K562 (cell line): ENCODE results near the gene PRDM10. TPM values are rescaled to one million over a fixed set of nuclear protein-coding genes. Genes with fewer than 3 reads are reported as not detected.

Source experiments
- CBX1 ChIP-seq: sonication (generic); IDR thresholded peaks from 2 replicates; pipeline ENCODE4 v1.6.1; 2016; ENCODE audit warnings: antibody characterized with exemption, low read depth, mild to moderate bottlenecking
- CCNT2 ChIP-seq: IDR thresholded peaks from 2 replicates; pipeline ENCODE4 v1.6.1; 2011; ENCODE audit warnings: borderline replicate concordance, low read depth, mild to moderate bottlenecking, moderate library complexity, mixed read lengths, low read length; ENCODE audit not compliant: insufficient read length; ENCODE audit errors: extremely low read depth
- HDAC3 ChIP-seq: fragments of 450-650 bp; IDR thresholded peaks from 2 replicates; pipeline ENCODE4 v1.6.1; 2018; ENCODE audit warnings: borderline replicate concordance, mild to moderate bottlenecking, moderate library complexity; ENCODE audit not compliant: partially characterized antibody
- JUNB ChIP-seq: fragments of 450-650 bp; formaldehyde crosslinking; conservative IDR thresholded peaks from 2 replicates; pipeline ENCODE4 v1.4.0; 2020; ENCODE audit warnings: mild to moderate bottlenecking
- MCM2 ChIP-seq: fragments of 450-650 bp; IDR thresholded peaks from 2 replicates; pipeline ENCODE4 v1.6.1; 2017; ENCODE audit warnings: low read depth, mild to moderate bottlenecking
- MXI1 ChIP-seq: IDR thresholded peaks from 2 replicates; pipeline ENCODE4 v1.6.1; 2011; ENCODE audit warnings: low read depth, mild to moderate bottlenecking, improper control_type of control experiment, low read length
- NCOA4 ChIP-seq: fragments of 450-650 bp; IDR thresholded peaks from 2 replicates; pipeline ENCODE4 v1.6.1; 2018; ENCODE audit warnings: mild to moderate bottlenecking; ENCODE audit not compliant: partially characterized antibody
- PRMT5 ChIP-seq: sonication (generic); formaldehyde crosslinking; IDR thresholded peaks from 2 replicates; pipeline ENCODE4 v1.5.0; 2020; ENCODE audit warnings: missing genetic modification reagents
- PRPF4 ChIP-seq: fragments of 200-400 bp; formaldehyde crosslinking; IDR thresholded peaks from one replicate; pipeline ENCODE4 v1.6.1; 2017; ENCODE audit warnings: low read length, low read depth, mild to moderate bottlenecking; ENCODE audit not compliant: insufficient read depth, poor library complexity, severe bottlenecking
- PTTG1 ChIP-seq: fragments of 450-650 bp; IDR thresholded peaks from 2 replicates; pipeline ENCODE4 v1.6.1; 2016; ENCODE audit warnings: low read depth, mild to moderate bottlenecking, missing genetic modification characterization, missing compliant biosample characterization
- PYGO2 ChIP-seq: fragments of 450-650 bp; IDR thresholded peaks from 2 replicates; pipeline ENCODE4 v1.6.1; 2016; ENCODE audit warnings: mild to moderate bottlenecking, missing genetic modification characterization, moderate library complexity, missing compliant biosample characterization
- TCF7 ChIP-seq: sonication (generic); IDR thresholded peaks from 2 replicates; pipeline ENCODE4 v1.6.1; 2016; ENCODE audit warnings: antibody characterized with exemption, borderline replicate concordance
- TEAD1 ChIP-seq, 2 experiments: fragments of 450-650 bp in 1 of 2; sonication (generic) in 1 of 2; formaldehyde crosslinking; IDR thresholded peaks; 2 replicates each; pipeline versions ENCODE4 v1.4.0 to v1.8.0; 2020 to 2022; ENCODE audit warnings: mild to moderate bottlenecking in 2 of 2, missing genetic modification reagents in 1 of 2
- ZC3H8 ChIP-seq: fragments of 450-650 bp; IDR thresholded peaks from 2 replicates; pipeline ENCODE4 v1.6.1; 2017
- polyA plus RNA-seq, 8 experiments: library from polyadenylated mRNA; depleted of rRNA in 4 of 8; stranded (reverse) in 5 of 8; unstranded in 3 of 8; fragments of >200 nt; fragmentation: Nextera tagmentation in 2 of 8; fragmentation: Illumina TruSeq in 1 of 8; extraction: Ambion mirVana in 2 of 8; extraction: Trizol in 1 of 8; gene quantifications; 2 replicates each; pipeline versions ENCODE4 v1.2.1 to v1.2.3, GENCODE V29; 2011 to 2014; ENCODE audit warnings: inconsistent platforms in 1 of 8, missing spikeins in 1 of 8
- total RNA-seq, 7 experiments: library from RNA; depleted of rRNA in 6 of 7; stranded (reverse); fragments of >200 nt in 6 of 7; fragmentation: Illumina TruSeq in 2 of 7; extraction: Trizol in 2 of 7; gene quantifications; 2 replicates each; pipeline versions ENCODE4 v1.2.1 to v1.2.3, GENCODE V29; 2011 to 2021; ENCODE audit warnings: low replicate concordance in 1 of 7
- TF ChIP-seq, protein P1 (sequence below), 2 experiments: IDR thresholded peaks; 2 replicates each; pipeline ENCODE4 v1.6.1; 2012; ENCODE audit warnings: improper control_type of control experiment in 2 of 2, low read depth in 2 of 2, low read length in 2 of 2, borderline replicate concordance in 1 of 2
- TF ChIP-seq, protein P2 (sequence below): fragments of 450-650 bp; IDR thresholded peaks from 2 replicates; pipeline ENCODE4 v1.6.1; 2016; ENCODE audit warnings: antibody characterized with exemption
- TF ChIP-seq, protein P3 (sequence below), 2 experiments: IDR thresholded peaks in 1 of 2; conservative IDR thresholded peaks in 1 of 2; 2 replicates each; pipeline ENCODE4 v1.6.1; 2016; ENCODE audit warnings: low read depth in 2 of 2, mild to moderate bottlenecking in 1 of 2, missing compliant biosample characterization in 1 of 2, missing genetic modification characterization in 1 of 2, moderate library complexity in 1 of 2
- TF ChIP-seq, protein P4 (sequence below): fragments of 250-450 bp; sonication (Bioruptor Pico); IDR thresholded peaks from 2 replicates; pipeline ENCODE4 v1.5.1; 2021; ENCODE audit warnings: mild to moderate bottlenecking

PRDM10 gene
- total and polyA plus RNA-seq, 9 of the 15 experiments (the other 6 are each of a cell fraction or from before 2014, with no cell fraction given), result 0.89 to 9.3 (median 4.5) TPM

DNA sequence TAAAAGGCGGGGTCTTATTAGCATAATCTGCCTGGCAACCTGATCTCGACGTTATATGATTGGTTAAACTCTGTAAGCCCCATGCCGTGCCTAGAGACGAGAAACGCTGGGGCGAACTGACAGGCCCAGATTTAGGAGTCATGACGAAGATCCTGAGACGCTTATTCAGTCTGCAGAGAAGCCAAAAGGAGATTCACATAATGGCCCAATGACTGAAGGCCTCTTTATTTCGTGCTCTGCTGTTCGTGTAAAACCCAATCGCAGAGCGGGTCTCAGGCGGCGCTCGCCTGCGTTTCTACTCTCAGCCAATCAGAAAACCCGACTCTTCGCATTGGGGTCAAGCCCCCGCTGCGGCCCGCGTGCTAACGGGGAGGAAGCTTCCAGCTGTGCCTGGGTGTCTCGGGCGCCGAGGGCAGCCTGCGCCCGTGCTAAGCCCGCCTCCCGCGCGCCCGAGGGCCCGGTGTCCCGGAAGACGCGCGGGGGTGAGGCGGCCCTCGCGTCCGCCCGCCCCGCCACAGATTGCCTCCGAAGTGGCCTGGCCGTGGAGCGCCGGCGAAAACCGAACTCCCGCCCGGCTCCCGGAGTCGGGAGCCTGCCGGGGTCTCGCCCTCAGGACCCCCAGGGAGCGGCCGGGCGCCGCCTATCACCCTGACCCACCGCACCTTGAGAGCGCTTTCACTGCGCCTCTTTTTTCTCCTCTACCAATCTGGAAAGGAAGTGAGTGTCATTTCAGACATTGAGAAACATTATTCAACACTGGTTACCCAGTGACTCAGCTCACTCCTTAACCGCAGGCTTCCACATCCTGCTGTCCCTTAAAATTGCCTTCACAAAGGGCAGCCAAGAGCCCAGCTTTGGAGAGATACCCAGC lies 446 bp upstream of the PRDM10 start (continued):
- TF ChIP-seq ZC3H8 (no peak), CBX1 (peak; percentile 53; the same call in 1 of the 2 replicates), NCOA4 (no peak), JUNB (CRISPR knock-in tag) (no peak), PRMT5 (CRISPR knock-in tag) (0 out of 2 replicates have a peak, but pooled peaks have one; percentile 15), MCM2 (no peak), PRPF4 (no peak), TEAD1 (CRISPR knock-in tag; IDR thresholded peaks at IDR 0.05) (no peak), CCNT2 (peak; percentile 83), PTTG1 (tag) (no peak), TCF7 (no peak), HDAC3 (no peak), MXI1 (no peak), PYGO2 (tag) (no peak)
- TF ChIP-seq, protein P1, sequence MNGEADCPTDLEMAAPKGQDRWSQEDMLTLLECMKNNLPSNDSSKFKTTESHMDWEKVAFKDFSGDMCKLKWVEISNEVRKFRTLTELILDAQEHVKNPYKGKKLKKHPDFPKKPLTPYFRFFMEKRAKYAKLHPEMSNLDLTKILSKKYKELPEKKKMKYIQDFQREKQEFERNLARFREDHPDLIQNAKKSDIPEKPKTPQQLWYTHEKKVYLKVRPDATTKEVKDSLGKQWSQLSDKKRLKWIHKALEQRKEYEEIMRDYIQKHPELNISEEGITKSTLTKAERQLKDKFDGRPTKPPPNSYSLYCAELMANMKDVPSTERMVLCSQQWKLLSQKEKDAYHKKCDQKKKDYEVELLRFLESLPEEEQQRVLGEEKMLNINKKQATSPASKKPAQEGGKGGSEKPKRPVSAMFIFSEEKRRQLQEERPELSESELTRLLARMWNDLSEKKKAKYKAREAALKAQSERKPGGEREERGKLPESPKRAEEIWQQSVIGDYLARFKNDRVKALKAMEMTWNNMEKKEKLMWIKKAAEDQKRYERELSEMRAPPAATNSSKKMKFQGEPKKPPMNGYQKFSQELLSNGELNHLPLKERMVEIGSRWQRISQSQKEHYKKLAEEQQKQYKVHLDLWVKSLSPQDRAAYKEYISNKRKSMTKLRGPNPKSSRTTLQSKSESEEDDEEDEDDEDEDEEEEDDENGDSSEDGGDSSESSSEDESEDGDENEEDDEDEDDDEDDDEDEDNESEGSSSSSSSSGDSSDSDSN (IDR thresholded peaks at IDR 0.05; ENCODE audit: borderline replicate concordance in 1 of 2, low read depth in 2 of 2, low read length in 2 of 2), result 0 out of 4 replicates have a peak, but pooled peaks of 1 of the 2 experiments have one; percentile 17
- TF ChIP-seq, protein P2, sequence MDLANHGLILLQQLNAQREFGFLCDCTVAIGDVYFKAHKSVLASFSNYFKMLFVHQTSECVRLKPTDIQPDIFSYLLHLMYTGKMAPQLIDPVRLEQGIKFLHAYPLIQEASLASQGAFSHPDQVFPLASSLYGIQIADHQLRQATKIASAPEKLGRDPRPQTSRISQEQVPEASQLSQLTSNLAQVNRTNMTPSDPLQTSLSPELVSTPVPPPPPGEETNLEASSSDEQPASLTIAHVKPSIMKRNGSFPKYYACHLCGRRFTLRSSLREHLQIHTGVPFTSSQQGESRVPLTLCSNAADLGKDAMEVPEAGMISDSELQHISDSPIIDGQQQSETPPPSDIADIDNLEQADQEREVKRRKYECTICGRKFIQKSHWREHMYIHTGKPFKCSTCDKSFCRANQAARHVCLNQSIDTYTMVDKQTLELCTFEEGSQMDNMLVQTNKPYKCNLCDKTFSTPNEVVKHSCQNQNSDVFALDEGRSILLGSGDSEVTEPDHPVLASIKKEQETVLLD, result no peak; the same call in none of the 2 replicates
- TF ChIP-seq, protein P3, sequence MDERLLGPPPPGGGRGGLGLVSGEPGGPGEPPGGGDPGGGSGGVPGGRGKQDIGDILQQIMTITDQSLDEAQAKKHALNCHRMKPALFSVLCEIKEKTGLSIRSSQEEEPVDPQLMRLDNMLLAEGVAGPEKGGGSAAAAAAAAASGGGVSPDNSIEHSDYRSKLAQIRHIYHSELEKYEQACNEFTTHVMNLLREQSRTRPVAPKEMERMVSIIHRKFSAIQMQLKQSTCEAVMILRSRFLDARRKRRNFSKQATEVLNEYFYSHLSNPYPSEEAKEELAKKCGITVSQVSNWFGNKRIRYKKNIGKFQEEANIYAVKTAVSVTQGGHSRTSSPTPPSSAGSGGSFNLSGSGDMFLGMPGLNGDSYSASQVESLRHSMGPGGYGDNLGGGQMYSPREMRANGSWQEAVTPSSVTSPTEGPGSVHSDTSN (CRISPR knock-in tag; IDR thresholded peaks at IDR 0.05; ENCODE audit: low read depth), result no peak
- TF ChIP-seq, protein P3 (tag; conservative IDR thresholded peaks at IDR 0.05; ENCODE audit: low read depth), result peak; percentile 90
- TF ChIP-seq, protein P4, sequence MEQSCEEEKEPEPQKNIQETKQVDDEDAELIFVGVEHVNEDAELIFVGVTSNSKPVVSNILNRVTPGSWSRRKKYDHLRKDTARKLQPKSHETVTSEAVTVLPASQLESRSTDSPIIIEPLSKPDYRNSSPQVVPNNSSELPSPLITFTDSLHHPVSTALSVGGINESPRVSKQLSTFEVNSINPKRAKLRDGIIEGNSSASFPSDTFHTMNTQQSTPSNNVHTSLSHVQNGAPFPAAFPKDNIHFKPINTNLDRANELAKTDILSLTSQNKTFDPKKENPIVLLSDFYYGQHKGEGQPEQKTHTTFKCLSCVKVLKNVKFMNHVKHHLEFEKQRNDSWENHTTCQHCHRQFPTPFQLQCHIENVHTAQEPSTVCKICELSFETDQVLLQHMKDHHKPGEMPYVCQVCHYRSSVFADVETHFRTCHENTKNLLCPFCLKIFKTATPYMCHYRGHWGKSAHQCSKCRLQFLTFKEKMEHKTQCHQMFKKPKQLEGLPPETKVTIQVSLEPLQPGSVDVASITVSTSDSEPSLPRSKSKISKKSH (CRISPR knock-in tag), result no peak
